GM12892 (cell line): ENCODE measurements around the gene CKS2.

ENCODE experiments used
- POLR2A ChIP-seq: IDR thresholded peaks from 2 replicates; pipeline ENCODE4 v1.6.1; 2011; ENCODE audit warnings: low read depth, low read length, control low read depth
- POLR2AphosphoS5 ChIP-seq: IDR thresholded peaks from 2 replicates; pipeline ENCODE4 v1.6.1; 2011; ENCODE audit warnings: low read depth, low read length, control low read depth

DNA sequence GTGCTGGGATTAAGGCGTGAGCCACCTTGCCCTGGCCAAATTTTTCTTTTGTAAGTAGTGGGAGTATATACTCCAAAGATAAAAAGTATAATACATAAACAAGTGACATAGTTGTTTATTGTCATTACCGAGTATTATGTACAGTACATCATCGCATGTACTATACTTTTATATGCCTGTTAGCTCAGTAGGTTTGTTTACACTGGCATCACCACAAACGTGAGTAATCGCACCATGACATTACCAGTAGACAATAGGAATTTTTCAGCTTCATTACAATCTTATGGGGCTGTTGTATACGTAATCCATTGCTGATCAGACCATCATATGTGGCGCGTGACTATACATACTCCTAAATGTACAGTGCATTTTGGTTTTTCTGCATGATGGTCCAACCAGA is 17.1 kb downstream of the CKS2 start:
- TF ChIP-seq POLR2AphosphoS5 (no peak), POLR2A (no peak)
